Measurements from ENCODE around the gene WAS.
A peak's percentile ranks its signal among the peaks of the same experiment; 100 is the strongest.
"Not testable (repeated sequence)": the region's sequence is repeated elsewhere in the genome, so short reads cannot be mapped to it uniquely, and the experiment has no call there.

Gene WAS

DNA sequence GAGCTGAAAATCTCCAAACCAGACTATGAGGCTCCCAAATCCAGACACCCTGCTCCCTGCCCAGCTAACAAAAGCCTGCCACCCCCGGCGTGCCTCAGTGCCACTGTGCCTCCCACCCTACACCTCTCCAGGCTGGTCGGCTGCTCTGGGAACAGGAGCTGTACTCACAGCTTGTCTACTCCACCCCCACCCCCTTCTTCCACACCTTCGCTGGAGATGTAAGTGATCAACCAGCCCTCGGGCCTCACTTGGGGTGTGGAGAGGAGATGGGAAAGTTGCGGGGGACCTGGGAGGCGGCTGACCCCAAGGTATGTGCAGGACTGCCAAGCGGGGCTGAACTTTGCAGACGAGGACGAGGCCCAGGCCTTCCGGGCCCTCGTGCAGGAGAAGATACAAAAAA is 1.8 kb downstream of the WAS start:
- no peak for DNase-seq

DNA sequence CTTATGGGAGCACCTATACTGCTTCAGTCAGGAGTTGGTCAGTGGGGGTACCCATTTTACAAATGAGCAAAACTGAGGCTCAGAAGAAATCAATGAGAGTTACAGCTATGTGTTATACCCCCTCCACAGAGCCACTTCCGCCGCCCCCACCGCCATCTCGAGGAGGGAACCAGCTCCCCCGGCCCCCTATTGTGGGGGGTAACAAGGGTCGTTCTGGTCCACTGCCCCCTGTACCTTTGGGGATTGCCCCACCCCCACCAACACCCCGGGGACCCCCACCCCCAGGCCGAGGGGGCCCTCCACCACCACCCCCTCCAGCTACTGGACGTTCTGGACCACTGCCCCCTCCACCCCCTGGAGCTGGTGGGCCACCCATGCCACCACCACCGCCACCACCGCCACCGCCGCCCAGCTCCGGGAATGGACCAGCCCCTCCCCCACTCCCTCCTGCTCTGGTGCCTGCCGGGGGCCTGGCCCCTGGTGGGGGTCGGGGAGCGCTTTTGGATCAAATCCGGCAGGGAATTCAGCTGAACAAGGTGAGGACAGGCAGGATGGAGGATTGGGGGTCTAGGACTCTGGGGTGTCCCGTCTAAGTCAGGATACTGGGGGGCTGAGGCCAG is 5.0 kb downstream of the WAS start:
- DNase-seq, result no peak

DNA sequence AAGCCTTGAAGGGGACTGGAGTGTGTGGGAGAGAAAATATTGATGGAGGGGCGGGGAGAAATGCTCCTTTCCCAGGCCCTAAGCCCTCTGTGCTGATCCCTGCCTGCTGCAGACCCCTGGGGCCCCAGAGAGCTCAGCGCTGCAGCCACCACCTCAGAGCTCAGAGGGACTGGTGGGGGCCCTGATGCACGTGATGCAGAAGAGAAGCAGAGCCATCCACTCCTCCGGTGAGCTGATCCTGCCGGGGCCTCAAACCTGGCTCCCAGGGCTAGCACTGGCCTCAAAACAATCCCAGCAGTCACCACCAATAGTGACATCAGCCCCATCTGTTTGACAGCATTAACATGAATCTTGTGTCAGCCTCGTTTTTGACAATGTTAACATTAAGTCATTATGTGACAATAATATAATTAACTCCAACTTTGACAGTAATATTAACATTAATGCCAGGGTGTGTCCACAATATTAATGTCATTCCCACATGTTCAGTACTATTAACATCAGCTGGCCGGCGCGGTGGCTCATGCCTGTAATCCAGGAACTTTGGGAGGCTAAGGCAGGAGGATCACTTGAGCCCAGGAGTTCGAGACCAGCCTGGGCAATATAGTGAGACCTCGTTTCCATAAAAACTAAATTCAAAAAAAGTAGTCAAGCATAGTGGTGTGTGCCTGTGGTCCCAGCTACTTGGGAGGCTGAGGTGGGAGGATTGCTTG is 5.8 kb downstream of the WAS start:
- no peak for DNase-seq

DNA sequence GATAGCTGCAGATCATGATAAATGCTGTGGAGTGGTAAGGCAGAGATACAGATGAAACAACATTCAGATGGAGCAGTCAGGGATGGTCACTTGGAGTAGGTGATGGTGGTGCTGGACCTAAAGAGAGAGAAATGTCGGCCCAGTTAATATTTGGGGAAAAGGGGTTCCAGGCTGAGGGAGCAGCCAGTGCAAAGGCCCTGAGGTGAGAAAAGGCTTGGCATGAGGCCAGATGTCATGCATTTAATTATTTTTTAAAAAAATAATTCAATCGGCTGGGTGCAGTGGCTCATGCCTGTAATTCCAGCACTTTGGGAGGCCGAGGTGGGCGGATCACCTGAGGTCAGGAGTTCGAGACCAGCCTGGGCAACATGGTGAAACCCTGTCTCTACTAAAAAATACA is 8.1 kb downstream of the WAS start:
- DNase-seq, result not testable (repeated sequence)

DNA sequence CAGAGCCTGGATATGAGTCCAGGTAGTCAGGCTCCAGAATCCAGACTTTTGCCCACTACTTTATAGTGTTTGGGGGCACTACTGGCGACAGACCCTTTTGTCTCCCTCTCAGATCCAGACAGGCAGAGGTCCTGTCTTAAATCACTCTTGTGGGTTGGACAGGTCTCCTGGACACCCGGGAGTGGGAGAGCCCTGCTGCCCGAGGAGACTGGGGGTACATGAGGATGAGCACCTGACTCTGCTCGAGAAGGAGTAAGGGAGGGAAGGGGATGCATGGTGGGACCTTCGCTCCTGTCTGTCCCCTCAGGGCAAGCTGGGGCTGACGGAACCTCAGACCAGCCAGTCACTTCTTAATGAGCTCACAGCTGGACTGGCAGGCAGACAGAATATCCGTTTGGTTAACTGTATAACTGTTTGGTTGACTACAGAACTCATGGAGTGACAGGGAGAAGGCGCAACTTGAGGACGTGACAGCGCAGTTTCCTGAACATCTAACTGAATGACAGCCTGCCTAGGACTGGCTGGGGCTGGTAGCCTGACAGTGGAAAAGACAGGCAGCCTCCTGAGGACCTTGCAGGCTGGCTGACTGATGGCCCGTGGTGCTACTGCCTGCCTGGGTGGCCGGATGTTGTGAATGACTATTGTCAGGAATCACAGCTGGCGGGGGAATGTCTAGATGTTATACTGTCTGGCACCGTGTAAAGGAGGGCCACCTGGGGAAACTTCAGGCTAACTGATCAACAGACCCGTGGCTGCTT is 11.4 kb downstream of the WAS start:
- DNase-seq, result no peak

DNA sequence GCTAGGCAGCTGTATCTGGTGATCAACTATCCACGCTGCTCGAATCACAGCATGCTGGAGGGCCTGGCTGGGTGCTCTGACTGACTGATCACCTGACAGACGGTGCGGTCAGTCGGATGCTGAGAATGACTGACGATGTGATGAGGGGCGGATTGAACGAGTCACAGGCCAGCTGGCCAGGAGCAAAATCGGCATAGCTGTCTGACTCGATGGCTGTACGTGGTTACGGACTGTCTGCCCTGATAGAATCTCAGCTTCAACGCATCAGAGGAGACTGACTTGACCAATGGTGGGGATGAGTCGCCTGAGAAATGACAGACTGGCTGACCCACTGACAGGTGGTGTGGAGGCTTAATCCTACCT is 11.9 kb downstream of the WAS start:
- DNase-seq, result no peak

DNA sequence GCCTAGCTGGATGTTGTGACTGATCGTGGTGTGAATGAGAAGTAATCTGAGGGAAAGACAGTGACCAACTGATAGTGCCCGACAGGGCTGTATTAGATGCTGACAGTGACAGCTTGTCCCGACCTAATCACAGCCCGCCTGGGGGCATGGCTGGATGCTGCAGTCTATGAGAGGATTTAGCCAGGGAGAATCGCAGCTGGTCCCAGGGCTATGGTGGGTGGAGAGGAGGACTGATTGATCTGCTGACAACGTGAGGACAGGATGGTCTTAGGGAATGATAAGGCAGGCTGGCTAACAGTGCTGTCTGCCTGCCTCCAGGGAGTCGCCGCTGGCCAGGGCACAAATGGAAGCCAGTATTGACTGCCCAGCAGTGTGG is 12.3 kb downstream of the WAS start:
- no peak for DNase-seq

DNA sequence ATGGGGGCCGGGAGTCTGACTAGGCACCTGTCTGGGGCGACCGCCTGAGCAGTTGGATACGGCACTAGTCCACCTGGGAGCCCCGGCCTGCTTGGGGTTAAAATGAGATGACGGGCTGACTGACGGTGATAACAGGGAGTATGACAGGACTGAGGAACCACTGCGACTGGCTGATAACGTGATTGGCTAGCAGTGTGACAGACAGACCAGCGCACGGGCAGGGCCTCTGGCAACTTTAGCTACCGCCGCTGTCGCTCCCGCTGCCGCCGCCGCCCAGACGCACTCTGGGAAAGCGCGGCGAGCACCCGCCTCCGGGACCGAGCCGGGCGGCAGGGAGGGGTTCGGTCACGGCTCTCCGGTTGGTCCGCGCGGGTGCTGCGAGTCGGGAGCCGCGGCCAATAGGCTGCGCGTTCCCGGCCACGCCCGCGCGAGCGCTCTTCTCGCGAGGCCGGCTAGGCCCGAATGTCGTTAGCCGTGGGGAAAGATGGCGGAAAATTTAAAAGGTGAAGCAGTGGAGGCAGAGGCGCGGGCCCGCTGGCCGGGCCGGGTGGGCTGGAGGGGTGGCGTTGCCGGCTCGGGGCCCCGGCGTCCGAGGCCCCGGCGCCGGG is 12.8 kb downstream of the WAS start, which contains the start of gene SUV39H1:
Gene SUV39H1 (plus strand): TSS at position 434 of the 608 bp plus-strand sequence. CDS start 51 bp downstream, at position 485.
- DNase-seq, result peak; percentile 76 to 93 (median 79)

DNA sequence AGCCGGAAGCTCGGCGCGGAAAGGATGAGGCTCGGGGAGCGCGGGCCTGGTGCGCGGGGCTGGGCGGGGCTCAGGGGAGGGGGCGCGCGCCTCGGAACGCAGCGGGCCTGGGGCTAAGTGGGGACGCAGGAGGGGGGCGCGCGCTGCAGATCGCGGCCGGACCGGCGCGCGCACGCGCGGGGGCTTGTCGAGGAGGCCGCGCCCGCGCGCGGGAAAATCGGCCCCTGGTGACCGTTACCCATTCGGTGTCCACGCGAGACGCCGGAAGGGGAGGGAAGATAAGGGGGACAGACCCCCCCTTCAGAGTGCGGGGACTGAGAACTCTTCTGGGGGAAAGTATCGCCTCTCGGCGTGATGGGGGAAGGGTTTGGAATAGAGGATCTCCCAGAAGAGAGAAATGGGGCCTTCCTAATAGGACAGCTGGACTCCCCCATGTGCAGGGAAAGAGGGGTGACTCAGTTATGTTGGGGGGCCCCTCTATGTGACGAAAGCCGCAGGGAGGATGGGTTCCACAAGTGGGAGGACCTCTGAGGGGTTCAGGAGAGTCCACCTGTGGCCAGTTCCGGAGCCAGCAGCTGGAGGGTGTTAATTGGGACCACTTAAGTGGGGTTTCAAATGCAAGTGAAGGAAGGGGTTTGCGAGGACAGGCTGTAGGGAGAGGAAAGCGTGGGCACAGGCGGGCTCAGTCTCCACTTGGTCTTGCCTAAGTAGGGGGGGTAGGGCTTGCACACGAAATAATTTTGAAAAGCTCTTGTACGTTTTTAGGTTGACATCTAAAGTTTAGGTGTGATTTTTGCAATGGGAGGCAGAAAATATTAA is 13.5 kb downstream of the WAS start:
- peak in 1 of 5 donors; percentile 65 for DNase-seq

DNA sequence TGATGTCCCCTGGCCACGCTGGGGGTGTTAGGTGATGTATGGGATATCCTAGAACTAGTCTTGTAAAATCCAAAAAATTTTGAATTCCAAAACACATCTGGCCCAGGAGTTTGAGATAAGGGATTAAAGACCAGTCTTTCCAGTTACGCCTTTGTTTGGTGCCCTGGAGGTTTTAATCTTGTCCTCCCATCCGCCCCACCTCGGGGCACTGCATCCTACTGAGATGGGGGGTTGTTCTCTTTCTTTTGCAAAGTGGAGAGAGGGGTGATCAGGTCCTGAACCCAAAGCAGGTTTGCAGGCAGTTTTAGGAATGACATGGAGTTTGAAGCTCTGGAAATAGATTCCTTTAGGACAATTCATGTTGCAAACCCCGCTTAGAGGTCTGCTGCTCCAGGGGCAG is 14.7 kb downstream of the WAS start:
- no peak for DNase-seq

DNA sequence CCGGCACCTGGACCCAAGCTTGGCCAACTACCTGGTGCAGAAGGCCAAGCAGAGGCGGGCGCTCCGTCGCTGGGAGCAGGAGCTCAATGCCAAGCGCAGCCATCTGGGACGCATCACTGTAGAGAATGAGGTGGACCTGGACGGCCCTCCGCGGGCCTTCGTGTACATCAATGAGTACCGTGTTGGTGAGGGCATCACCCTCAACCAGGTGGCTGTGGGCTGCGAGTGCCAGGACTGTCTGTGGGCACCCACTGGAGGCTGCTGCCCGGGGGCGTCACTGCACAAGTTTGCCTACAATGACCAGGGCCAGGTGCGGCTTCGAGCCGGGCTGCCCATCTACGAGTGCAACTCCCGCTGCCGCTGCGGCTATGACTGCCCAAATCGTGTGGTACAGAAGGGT is 16.6 kb downstream of the WAS start:
- DNase-seq, result no peak

DNA sequence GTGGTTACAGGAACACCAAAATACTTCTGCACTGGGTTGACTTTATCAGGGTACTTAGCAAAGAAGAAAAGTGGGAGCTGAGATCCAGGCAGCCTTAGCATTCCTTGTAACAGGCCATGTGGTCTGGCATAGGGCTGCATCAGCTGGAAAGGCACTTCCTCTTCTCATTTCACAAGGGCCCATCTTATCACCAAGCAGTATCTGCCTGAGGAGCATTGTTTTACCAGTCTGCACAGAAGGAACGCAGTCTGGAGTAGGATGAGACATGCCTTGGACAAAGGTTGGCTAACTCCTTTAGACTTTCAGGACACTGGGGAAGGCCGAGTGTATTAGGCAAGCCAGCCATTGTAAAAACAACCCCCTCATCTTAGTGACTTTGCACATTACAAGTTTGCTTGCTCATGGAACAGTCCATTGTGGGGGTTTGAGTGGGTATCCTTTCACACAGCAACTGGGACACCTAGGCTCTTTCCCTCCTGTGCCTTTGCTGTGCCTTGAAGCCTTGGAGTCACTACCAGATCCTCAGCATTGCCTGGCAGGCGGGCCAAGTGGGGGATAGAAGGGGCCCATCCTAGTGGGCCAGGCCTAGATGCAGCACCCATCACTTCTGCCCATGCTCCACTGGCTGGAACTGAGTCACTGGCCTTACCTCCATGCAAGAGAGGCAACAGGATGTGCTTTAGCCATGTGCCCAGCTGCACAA is 17.5 kb downstream of the WAS start:
- DNase-seq, result no peak

DNA sequence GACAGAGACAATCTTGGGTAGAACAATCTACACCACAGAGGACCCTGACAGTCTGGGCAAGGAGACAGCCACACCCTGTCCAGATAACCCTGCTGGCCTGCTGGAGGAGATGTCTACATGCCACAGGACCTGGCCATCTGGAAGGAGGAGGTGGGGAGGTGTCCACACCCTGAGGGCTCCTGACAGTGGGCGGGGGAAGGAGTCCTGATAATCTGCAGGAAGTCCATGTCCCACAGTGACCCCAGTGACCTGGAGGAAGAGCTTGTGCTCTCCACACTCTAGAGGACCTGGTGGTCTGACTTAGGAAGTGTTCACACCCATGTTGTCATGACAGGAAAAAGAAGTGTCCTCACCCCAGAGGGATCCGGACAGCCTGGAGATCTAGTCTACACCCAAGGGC is 18.4 kb downstream of the WAS start:
- no peak for DNase-seq

DNA sequence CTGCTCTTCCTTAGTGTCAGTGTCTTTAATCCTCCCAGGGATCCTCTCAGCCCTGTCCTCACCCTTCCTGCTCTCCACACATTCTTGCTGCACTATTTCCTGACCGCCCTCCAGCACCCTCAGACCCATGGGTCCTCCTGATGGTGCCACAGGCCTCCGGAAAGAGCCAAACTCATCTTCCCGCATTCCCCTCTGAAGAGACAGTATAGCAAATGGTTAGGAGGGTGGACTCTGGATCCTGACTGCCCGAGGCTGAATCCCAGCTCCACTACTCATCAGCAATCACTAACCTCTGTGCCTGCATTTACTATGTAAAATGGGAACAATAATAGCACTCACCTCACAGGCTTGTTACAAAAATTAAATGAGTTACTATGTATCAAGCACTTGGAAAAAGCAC is 19.1 kb downstream of the WAS start:
- DNase-seq, result no peak

DNA sequence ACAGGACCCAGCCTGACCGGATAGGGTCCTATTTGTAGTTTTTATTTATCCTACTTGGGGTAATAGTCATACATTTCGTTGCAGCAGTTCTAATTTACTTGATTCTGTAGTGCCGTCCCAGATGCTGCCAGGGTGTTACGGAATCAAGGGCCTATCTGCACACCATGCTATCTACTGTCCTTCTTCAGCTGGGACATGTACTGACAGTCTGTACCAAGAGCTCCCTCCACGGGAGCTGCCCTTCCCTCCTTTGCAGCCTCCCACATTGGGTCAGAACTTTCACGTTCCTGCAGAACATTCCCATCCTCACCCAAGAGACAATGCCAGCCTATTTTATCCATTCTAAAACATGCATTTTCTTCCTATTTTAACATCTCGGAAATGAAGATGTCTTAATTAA is 19.6 kb downstream of the WAS start:
- no peak for DNase-seq

DNA sequence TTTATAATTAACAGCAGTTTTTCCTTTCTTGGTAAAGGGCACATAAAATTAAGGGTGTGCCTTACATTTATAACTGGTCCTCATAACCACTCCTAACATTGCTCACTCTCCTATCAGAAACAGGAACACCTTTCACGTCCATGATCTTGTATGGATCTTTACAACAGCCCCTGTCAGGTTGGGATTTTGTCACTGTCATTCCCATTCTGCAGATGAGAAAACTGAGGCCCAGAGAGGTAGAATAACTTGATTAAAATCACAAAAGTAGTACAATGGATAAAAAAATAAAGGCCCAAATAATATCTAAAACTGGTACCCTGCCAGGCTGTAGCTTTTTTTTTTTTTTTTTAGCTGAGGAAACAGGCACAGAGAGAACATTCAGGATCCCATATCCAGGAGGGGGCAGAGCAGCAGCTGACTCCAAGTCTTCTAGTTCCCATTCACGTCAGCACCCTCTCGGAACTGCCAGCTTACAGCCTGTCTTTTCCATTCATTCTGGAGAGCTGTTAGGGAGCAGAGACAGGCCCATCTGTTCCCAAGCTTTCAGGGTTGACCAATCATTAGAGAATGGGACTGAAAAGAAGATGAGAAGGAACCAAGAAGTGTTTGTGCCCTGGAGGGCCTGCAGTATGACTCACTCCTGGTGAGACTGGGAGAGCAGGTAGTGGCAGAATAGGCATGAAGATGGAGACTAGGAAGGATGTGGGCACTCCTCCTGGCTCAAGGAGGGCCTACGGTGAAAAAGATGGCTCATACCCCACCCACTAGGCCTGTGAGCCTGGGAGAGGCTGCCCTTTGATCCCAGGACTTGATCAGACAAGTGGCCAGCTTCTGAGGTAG is 20.3 kb downstream of the WAS start:
- DNase-seq, result no peak

DNA sequence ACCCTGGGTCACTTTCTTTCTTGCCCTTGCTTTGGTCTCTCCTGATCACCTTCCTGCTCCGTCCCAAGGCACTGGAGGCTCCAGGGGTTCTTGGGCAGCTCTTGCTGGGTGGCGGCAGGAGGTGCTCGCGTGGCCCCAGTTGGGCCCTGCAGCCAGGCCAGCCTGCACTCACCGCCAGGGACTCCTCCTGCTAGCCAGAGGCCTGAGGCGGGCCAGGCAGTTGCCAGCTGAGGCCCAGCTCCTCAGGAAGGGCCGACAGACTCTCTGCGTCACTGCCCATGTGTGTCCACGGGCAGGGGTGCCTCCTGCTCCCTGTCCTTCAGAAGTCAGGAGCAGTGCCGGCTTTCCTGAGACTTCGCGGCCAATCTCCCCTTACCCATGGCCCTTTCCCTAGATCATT is 22.3 kb downstream of the WAS start:
- no peak for DNase-seq

DNA sequence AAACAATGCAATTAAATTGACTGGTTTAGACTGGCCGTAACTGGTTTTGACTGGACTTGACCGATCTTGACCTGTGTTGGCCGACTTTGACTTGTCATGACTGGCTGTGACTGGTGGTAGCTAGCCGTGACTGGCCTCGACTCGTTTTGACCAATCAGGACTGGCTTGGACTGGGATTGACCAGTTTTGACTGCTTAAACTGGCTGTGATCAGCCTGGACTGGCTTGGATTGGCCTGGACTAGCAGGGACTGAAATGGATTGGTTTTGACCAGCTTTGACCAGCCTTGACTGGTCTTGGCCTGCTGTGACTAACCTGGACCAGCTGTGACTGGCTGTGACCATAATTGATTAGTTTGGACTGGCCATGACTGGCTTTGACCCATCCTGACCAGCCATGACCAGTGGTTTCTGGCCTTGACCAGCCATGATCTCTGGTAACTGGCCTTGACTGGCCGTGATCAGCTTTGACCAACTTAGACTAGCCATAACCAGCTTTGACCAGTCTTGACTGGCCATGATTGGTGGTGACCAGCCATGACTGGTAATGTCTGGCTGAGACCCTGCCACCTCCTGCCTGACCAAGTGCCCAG is 26.0 kb downstream of the WAS start:
- DNase-seq, result no peak

DNA sequence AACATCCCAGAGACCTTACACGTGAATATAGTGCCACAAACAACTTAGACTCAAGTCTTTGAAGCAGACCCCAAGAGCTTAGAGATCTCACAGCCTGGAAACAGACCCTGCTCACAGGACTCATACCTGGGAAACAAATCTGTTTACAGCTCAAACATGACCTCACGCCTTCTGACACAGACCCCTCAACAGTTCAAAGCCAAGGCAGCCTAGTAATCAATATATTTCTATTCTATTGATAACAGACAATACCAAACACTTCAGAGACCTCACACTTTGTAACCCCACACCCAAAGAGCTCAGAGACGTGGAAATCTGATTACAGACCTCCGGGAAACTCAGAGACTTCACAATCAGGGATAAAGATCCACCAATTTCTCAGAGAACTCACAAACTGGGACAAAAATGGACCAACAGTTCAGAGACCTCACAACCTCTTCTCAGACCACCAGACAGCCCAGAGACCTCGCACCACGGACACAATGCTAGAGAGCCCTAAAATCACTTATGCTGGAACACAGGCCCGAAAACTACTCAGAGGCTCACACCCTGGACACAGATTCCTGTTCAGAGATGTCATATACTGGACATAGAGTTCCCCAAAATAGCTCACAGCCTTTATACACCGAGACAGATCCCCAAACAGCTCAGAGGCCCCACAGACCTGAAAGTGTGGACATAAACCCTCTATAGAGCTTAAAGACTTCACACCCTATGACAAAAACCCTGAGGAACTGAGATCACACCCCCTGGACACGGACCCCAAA is 27.7 kb downstream of the WAS start:
- DNase-seq, result no peak

DNA sequence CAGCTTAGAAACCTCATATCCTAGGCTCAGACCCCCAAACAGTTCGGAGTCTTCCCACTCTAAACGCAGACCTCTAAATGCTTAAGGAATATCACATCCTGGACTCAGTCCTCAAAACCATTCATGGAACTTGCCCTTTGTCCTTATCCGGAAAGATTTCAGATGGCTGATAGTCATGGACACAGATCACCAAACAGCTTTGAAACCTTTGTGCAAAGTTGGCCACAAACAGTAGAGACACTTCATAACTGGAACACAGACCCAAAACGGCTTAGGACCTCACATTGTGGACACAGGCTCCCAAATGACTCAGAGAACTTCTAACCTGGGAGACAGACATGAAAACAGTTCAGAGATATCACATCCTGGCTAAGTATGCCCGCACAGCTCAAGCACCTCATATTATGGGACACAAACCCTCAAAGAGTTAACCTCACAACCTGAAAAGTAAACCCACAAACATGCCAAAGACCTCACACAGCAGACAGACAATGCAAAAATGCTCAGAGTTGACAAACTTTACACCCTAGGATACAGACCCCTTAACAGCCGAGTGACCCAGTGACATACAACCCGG is 28.4 kb downstream of the WAS start:
- peak in 1 of 5 donors; percentile 25 for DNase-seq
